ENCODE data around the gene PKD2L1.
A peak's percentile ranks its signal among the peaks of the same experiment; 100 is the strongest.

- TF ChIP-seq, protein P1, sequence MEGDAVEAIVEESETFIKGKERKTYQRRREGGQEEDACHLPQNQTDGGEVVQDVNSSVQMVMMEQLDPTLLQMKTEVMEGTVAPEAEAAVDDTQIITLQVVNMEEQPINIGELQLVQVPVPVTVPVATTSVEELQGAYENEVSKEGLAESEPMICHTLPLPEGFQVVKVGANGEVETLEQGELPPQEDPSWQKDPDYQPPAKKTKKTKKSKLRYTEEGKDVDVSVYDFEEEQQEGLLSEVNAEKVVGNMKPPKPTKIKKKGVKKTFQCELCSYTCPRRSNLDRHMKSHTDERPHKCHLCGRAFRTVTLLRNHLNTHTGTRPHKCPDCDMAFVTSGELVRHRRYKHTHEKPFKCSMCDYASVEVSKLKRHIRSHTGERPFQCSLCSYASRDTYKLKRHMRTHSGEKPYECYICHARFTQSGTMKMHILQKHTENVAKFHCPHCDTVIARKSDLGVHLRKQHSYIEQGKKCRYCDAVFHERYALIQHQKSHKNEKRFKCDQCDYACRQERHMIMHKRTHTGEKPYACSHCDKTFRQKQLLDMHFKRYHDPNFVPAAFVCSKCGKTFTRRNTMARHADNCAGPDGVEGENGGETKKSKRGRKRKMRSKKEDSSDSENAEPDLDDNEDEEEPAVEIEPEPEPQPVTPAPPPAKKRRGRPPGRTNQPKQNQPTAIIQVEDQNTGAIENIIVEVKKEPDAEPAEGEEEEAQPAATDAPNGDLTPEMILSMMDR (IDR thresholded peaks at IDR 0.05): peak in 4 of 6 experiments; percentile 28 to 48 (median 40)
- no peak for TF ChIP-seq POLR2A (IDR thresholded peaks at IDR 0.05)
Measured at GRCh38 chr10:100341953-100342626, 12.1 kb upstream of the PKD2L1 start.

Data from thyroid gland (tissue), 4 donors.